H7 (cell line): ENCODE measurements around the gene CYBB. TPM values are rescaled to one million over a fixed set of nuclear protein-coding genes. Genes with fewer than 3 reads are reported as not detected.
"Not testable (repeated sequence)": the region's sequence is repeated elsewhere in the genome, so short reads cannot be mapped to it uniquely, and the experiment has no call there.

Experiments
- DNase-seq: peaks from one replicate; pipeline ENCODE4 v3.0.0; 2012
- H3K27me3 ChIP-seq: 2 replicates; pipeline ENCODE4 v1.6.0; 2011; ENCODE audit warnings: mild to moderate bottlenecking, low read length; ENCODE audit not compliant: control insufficient read depth, insufficient read depth
- H3K36me3 ChIP-seq: replicated peaks from 2 replicates; pipeline ENCODE4 v1.5.1; 2011; ENCODE audit warnings: low read length; ENCODE audit not compliant: control insufficient read depth, insufficient read depth
- H3K4me3 ChIP-seq: 2 replicates; pipeline ENCODE4 v1.5.1; 2011; ENCODE audit warnings: low read depth, mild to moderate bottlenecking, control low read depth, low read length, moderate library complexity; ENCODE audit not compliant: insufficient read depth
- total RNA-seq: library from RNA; depleted of rRNA; stranded (reverse); fragments of >200 nt; shearing (Covaris generic); gene quantifications from 2 replicates; pipeline ENCODE4 v1.2.3, GENCODE V29; 2014

Gene CYBB
- total RNA-seq, 1 experiment from 2014 or later, result 0.14 TPM

- not testable (repeated sequence) for H3K36me3 ChIP-seq, H3K4me3 ChIP-seq, H3K27me3 ChIP-seq, DNase-seq
These were observed 11.0 kb upstream of the CYBB start for GRCh38 chrX:37768866-37769265.

- no peaks in the 10 kb centered on the region for H3K36me3 ChIP-seq
- no peaks in the 10 kb centered on the region for H3K27me3 ChIP-seq
- DNase-seq, result no peak
- H3K4me3 ChIP-seq, result no peak overlapping the region
These were observed 3.4 kb upstream of the CYBB start for GRCh38 chrX:37776283-37776986.

GRCh38 chrX:37776987-37777325 lies 2.9 kb upstream of the CYBB start:
- Histone ChIP-seq H3K27me3 (no peaks in the 10 kb centered on the region), H3K4me3 (no peak overlapping the region), H3K36me3 (no peaks in the 10 kb centered on the region)
- no peak for DNase-seq

GRCh38 chrX:37781081-37781480 lies 1.2 kb downstream of the CYBB start:
- Histone ChIP-seq H3K27me3 (no peaks in the 10 kb centered on the region), H3K4me3 (no peak overlapping the region), H3K36me3 (no peaks in the 10 kb centered on the region)
- DNase-seq, result no peak

GRCh38 chrX:37781814-37782213 lies 2.0 kb downstream of the CYBB start:
- Histone ChIP-seq H3K36me3 (no peaks in the 10 kb centered on the region), H3K4me3 (no peak overlapping the region), H3K27me3 (no peaks in the 10 kb centered on the region)
- no peak for DNase-seq

GRCh38 chrX:37782359-37782758 lies 2.5 kb downstream of the CYBB start:
- H3K27me3 ChIP-seq, result no peaks in the 10 kb centered on the region
- no peaks in the 10 kb centered on the region for H3K36me3 ChIP-seq
- no peak overlapping the region for H3K4me3 ChIP-seq
- DNase-seq, result no peak

GRCh38 chrX:37783305-37783704 lies 3.4 kb downstream of the CYBB start:
- Histone ChIP-seq H3K36me3 (no peaks in the 10 kb centered on the region), H3K4me3 (no peak overlapping the region), H3K27me3 (no peaks in the 10 kb centered on the region)
- no peak for DNase-seq

- H3K4me3 ChIP-seq, result no peak overlapping the region
- no peak for DNase-seq
- H3K27me3 ChIP-seq, result no peaks in the 10 kb centered on the region
- H3K36me3 ChIP-seq, result no peaks in the 10 kb centered on the region
These were observed 5.7 kb downstream of the CYBB start for GRCh38 chrX:37785569-37785968.

GRCh38 chrX:37786624-37787422 lies 7.0 kb downstream of the CYBB start:
- Histone ChIP-seq H3K36me3 (no peaks in the 10 kb centered on the region), H3K27me3 (no peaks in the 10 kb centered on the region), H3K4me3 (no peak overlapping the region)
- no peak for DNase-seq

- no peak for DNase-seq
- Histone ChIP-seq H3K4me3 (no peak overlapping the region), H3K36me3 (no peaks in the 10 kb centered on the region), H3K27me3 (no peaks in the 10 kb centered on the region)
These were observed 7.6 kb downstream of the CYBB start for GRCh38 chrX:37787423-37787869.

GRCh38 chrX:37796310-37796709 lies 16.5 kb downstream of the CYBB start:
- Histone ChIP-seq H3K27me3 (no peaks in the 10 kb centered on the region), H3K36me3 (no peaks in the 10 kb centered on the region), H3K4me3 (no peak overlapping the region)
- DNase-seq, result no peak

- Histone ChIP-seq H3K36me3 (no peaks in the 10 kb centered on the region), H3K4me3 (no peak overlapping the region), H3K27me3 (no peaks in the 10 kb centered on the region)
- no peak for DNase-seq
These were observed 16.9 kb downstream of the CYBB start for GRCh38 chrX:37796805-37797204.

GRCh38 chrX:37799936-37800335 lies 20.1 kb downstream of the CYBB start:
- H3K4me3 ChIP-seq, result no peak overlapping the region
- no peaks in the 10 kb centered on the region for H3K36me3 ChIP-seq
- no peak for DNase-seq
- no peaks in the 10 kb centered on the region for H3K27me3 ChIP-seq

GRCh38 chrX:37800717-37801116 lies 20.9 kb downstream of the CYBB start:
- no peak overlapping the region for H3K4me3 ChIP-seq
- no peak for DNase-seq
- no peaks in the 10 kb centered on the region for H3K27me3 ChIP-seq
- H3K36me3 ChIP-seq, result no peaks in the 10 kb centered on the region

- no peaks in the 10 kb centered on the region for H3K36me3 ChIP-seq
- no peaks in the 10 kb centered on the region for H3K27me3 ChIP-seq
- DNase-seq, result no peak
- no peak overlapping the region for H3K4me3 ChIP-seq
These were observed 22.2 kb downstream of the CYBB start for GRCh38 chrX:37802028-37802427.
